ENCODE results near the gene DRD2.
"Not testable (repeated sequence)": the region's sequence is repeated elsewhere in the genome, so short reads cannot be mapped to it uniquely, and the experiment has no call there.

The DRD2 gene

GRCh38 chr11:113475160-113475761 lies at the start of gene DRD2:
Gene DRD2 (minus strand): TSS chr11:113475398. CDS start chr11:113424651, 50,747 bp downstream.
- TF ChIP-seq, protein P1, sequence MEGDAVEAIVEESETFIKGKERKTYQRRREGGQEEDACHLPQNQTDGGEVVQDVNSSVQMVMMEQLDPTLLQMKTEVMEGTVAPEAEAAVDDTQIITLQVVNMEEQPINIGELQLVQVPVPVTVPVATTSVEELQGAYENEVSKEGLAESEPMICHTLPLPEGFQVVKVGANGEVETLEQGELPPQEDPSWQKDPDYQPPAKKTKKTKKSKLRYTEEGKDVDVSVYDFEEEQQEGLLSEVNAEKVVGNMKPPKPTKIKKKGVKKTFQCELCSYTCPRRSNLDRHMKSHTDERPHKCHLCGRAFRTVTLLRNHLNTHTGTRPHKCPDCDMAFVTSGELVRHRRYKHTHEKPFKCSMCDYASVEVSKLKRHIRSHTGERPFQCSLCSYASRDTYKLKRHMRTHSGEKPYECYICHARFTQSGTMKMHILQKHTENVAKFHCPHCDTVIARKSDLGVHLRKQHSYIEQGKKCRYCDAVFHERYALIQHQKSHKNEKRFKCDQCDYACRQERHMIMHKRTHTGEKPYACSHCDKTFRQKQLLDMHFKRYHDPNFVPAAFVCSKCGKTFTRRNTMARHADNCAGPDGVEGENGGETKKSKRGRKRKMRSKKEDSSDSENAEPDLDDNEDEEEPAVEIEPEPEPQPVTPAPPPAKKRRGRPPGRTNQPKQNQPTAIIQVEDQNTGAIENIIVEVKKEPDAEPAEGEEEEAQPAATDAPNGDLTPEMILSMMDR (IDR thresholded peaks at IDR 0.05; ENCODE audit: low read depth, low read length, missing control alignments) = no peak
- no peak for DNase-seq
- in situ Hi-C loops (cut with HindIII; ENCODE audit: low pct_ligation_motif_present, low sequenced_read_pairs) = no loop called here
- H3K4me3 ChIP-seq (ENCODE audit: low read depth, low read length) = no peak within 1 kb of the TSS
- peaks cover 29% of the 10 kb centered on the region for H3K27me3 ChIP-seq (replicated peaks)
- no peaks in the 10 kb centered on the region for H3K36me3 ChIP-seq (replicated peaks)
- no peak within 1 kb of the TSS for H3K27ac ChIP-seq

- H3K4me3 ChIP-seq (ENCODE audit: low read depth, low read length); H3K27ac ChIP-seq; in situ Hi-C loops (cut with HindIII; ENCODE audit: low pct_ligation_motif_present, low sequenced_read_pairs); H3K27me3 ChIP-seq (replicated peaks); H3K36me3 ChIP-seq (replicated peaks); DNase-seq: not testable (repeated sequence)
Measured at GRCh38 chr11:113523906-113524305, 48.7 kb upstream of the DRD2 start.

DNA sequence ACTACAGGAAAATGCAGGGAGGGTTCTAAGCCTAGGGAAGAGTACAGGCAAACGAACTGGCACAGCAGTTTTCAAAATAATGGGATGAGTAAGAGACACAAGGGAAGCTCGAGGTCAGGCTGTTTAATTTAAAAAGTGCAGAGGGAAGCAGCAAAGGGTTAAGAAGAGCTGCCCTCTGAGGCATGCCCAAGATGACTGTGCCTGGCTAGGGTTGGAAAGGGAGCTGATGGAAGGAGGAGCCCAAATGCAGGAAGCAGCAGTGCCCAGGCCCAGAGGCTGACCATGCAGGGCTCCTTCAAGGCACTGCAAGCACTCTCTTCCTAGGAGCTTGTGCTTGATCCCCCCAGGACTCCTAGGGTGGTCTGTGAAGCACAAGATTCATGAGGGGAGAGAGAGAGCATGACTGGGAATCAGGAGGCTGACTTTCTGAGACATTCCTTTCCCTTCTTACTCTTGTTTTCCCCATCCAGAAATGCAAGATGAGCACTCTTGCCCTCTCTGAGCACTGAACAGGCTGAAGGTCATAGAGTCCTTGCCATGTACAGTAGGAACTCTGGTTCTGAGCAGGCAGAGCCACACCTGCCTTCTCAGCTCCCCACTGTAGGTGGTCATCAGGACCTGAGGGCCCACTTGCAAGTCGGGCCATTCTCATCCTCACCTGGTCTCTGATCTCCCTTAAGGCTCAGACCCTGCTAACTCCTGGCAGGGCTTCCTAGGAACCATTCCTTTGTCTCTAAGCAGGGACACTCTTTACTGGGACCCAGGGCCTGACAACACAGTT lies 46.7 kb upstream of the DRD2 start:
- DNase-seq = no peak
- Histone ChIP-seq H3K27me3 (replicated peaks) (no peaks in the 10 kb centered on the region), H3K27ac (no peak overlapping the region), H3K4me3 (ENCODE audit: low read depth, low read length) (no peak overlapping the region), H3K36me3 (replicated peaks) (no peaks in the 10 kb centered on the region)
- in situ Hi-C loops (cut with HindIII; ENCODE audit: low pct_ligation_motif_present, low sequenced_read_pairs) = no loop called here
- TF ChIP-seq, protein P1 (IDR thresholded peaks at IDR 0.05; ENCODE audit: low read depth, low read length, missing control alignments) = no peak

DNA sequence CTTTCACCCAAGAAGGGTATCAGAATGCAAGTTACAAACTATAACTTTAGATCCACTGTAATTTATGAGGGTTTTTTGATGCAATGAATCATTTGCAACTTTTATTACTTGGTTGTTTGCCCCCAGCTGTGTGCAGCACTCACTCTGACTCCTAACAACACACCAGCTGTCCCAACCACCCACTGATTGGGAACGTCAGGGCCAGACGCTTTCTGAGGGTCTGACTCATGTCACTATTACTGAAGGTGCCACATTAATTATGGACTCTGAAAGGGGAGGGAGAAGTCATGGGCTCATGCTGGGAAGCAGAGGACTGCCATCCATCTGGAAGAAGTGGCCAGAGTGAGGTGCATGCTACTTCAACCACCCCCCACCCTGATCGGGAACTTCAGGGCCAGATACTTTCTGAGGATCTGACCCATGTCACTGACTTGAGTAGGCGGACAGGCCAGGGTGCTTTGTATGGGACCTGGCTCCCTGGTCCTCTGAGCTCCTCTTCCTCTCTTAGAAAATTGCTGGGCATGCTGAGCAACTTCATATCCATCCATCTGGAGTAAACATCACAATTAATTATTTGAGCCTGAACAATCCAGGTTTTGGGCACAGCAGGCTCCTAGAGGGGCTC lies 44.9 kb upstream of the DRD2 start:
- no peak for DNase-seq

GRCh38 chr11:113518716-113519495 lies 43.7 kb upstream of the DRD2 start:
- no peak for DNase-seq
- in situ Hi-C loops (cut with HindIII; ENCODE audit: low pct_ligation_motif_present, low sequenced_read_pairs) = no loop called here

More for the DNA sequence above, 44.9 kb upstream of the DRD2 start:
- no peaks in the 10 kb centered on the region for H3K27me3 ChIP-seq (replicated peaks)
- no peak overlapping the region for H3K27ac ChIP-seq
- TF ChIP-seq, protein P1 (IDR thresholded peaks at IDR 0.05; ENCODE audit: low read depth, low read length, missing control alignments) = no peak
- in situ Hi-C loops (cut with HindIII; ENCODE audit: low pct_ligation_motif_present, low sequenced_read_pairs) = no loop called here
- no peak overlapping the region for H3K4me3 ChIP-seq (ENCODE audit: low read depth, low read length)
- H3K36me3 ChIP-seq (replicated peaks) = no peaks in the 10 kb centered on the region

More at GRCh38 chr11:113518716-113519495, 43.7 kb upstream of the DRD2 start:
- H3K27ac ChIP-seq = no peak overlapping the region
- TF ChIP-seq, protein P1 (IDR thresholded peaks at IDR 0.05; ENCODE audit: low read depth, low read length, missing control alignments) = no peak
- no peaks in the 10 kb centered on the region for H3K27me3 ChIP-seq (replicated peaks)
- no peaks in the 10 kb centered on the region for H3K36me3 ChIP-seq (replicated peaks)
- no peak overlapping the region for H3K4me3 ChIP-seq (ENCODE audit: low read depth, low read length)
